Thoracic aorta (tissue), 2 donors: ENCODE measurements around the gene GBP3. TPM values are rescaled to one million over a fixed set of nuclear protein-coding genes. Genes with fewer than 3 reads are reported as not detected.
A peak's percentile ranks its signal among the peaks of the same experiment; 100 is the strongest.
"Not testable (repeated sequence)": the region's sequence is repeated elsewhere in the genome, so short reads cannot be mapped to it uniquely, and the experiment has no call there.

ENCODE experiments used
- ATAC-seq: fragments of 150-250 bp; one replicate; pipeline ENCODE4 v1.8.0; 2017; ENCODE audit warnings: low read depth; ENCODE audit not compliant: insufficient number of reproducible peaks, low FRiP score
- DNase-seq: peaks from one replicate; pipeline ENCODE4 v3.0.0-alpha.2; 2020; ENCODE audit warnings: low spot score
- H3K27ac ChIP-seq, 2 donors: fragments of 200-600 bp; sonication (generic); 1 replicate in 1 of 2; 2 replicates in 1 of 2; pipeline ENCODE4 v1.5.1; 2016; ENCODE audit warnings: mild to moderate bottlenecking in 2 of 2, moderate library complexity in 2 of 2
- H3K27me3 ChIP-seq: fragments of 200-600 bp; sonication (generic); replicated peaks from 2 replicates; pipeline ENCODE4 v1.6.0; 2016; ENCODE audit warnings: mild to moderate bottlenecking; ENCODE audit not compliant: insufficient read depth
- H3K36me3 ChIP-seq: fragments of 200-600 bp; sonication (generic); one replicate; pipeline ENCODE4 v1.5.1; 2016
- H3K4me1 ChIP-seq, 2 donors: fragments of 200-600 bp; sonication (generic); 1 replicate in 1 of 2; 2 replicates in 1 of 2; pipeline versions ENCODE4 v1.5.1 to v1.6.0; 2016; ENCODE audit warnings: low read depth in 2 of 2, mild to moderate bottlenecking in 1 of 2; ENCODE audit not compliant: control insufficient read depth in 1 of 2
- H3K4me3 ChIP-seq: fragments of 200-600 bp; sonication (generic); 2 replicates; pipeline ENCODE4 v1.5.1; 2016; ENCODE audit warnings: mild to moderate bottlenecking
- H3K9me3 ChIP-seq: fragments of 200-600 bp; sonication (generic); 2 replicates; pipeline ENCODE4 v1.5.1; 2016
- total RNA-seq, 2 donors: library from RNA; depleted of rRNA; stranded (reverse); fragments of >200 nt; gene quantifications; one replicate each; pipeline versions ENCODE4 v1.1.0 to v1.2.3, GENCODE V29; 2016
- TF ChIP-seq, protein P1 (sequence below): fragments of 200-600 bp; sonication (generic); IDR thresholded peaks from one replicate; pipeline ENCODE4 v1.5.1; 2019; ENCODE audit warnings: antibody characterized with exemption

The GBP3 gene
- total RNA-seq, 2 donors from 2014 or later: 44.7 to 51.9 TPM

- no peak for ATAC-seq
- peaks cover 17% of the 10 kb centered on the region for H3K36me3 ChIP-seq
Observed at GRCh38 chr1:89051300-89051954, 28.8 kb upstream of the GBP3 start.

GRCh38 chr1:89050649-89051033, 28.0 kb upstream of the GBP3 start:
- peaks cover 13% of the 10 kb centered on the region for H3K36me3 ChIP-seq
- ATAC-seq (no peak), DNase-seq (no peak)
- H3K27ac ChIP-seq: no peak overlapping the region
- no peak overlapping the region for H3K4me3 ChIP-seq
- no peaks in the 10 kb centered on the region for H3K9me3 ChIP-seq
- TF ChIP-seq, protein P1, sequence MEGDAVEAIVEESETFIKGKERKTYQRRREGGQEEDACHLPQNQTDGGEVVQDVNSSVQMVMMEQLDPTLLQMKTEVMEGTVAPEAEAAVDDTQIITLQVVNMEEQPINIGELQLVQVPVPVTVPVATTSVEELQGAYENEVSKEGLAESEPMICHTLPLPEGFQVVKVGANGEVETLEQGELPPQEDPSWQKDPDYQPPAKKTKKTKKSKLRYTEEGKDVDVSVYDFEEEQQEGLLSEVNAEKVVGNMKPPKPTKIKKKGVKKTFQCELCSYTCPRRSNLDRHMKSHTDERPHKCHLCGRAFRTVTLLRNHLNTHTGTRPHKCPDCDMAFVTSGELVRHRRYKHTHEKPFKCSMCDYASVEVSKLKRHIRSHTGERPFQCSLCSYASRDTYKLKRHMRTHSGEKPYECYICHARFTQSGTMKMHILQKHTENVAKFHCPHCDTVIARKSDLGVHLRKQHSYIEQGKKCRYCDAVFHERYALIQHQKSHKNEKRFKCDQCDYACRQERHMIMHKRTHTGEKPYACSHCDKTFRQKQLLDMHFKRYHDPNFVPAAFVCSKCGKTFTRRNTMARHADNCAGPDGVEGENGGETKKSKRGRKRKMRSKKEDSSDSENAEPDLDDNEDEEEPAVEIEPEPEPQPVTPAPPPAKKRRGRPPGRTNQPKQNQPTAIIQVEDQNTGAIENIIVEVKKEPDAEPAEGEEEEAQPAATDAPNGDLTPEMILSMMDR: no peak
- H3K27me3 ChIP-seq: no peaks in the 10 kb centered on the region
- H3K4me1 ChIP-seq: peaks cover 0 to 9% of the 10 kb centered on the region in 2 donors

More at GRCh38 chr1:89051300-89051954, 28.8 kb upstream of the GBP3 start:
- TF ChIP-seq, protein P1: no peak
- Histone ChIP-seq H3K9me3 (no peaks in the 10 kb centered on the region), H3K27ac (no peak overlapping the region), H3K4me1 (peaks cover 0 to 9% of the 10 kb centered on the region in 2 donors), H3K4me3 (no peak overlapping the region), H3K27me3 (no peaks in the 10 kb centered on the region)
- no peak for DNase-seq

DNA sequence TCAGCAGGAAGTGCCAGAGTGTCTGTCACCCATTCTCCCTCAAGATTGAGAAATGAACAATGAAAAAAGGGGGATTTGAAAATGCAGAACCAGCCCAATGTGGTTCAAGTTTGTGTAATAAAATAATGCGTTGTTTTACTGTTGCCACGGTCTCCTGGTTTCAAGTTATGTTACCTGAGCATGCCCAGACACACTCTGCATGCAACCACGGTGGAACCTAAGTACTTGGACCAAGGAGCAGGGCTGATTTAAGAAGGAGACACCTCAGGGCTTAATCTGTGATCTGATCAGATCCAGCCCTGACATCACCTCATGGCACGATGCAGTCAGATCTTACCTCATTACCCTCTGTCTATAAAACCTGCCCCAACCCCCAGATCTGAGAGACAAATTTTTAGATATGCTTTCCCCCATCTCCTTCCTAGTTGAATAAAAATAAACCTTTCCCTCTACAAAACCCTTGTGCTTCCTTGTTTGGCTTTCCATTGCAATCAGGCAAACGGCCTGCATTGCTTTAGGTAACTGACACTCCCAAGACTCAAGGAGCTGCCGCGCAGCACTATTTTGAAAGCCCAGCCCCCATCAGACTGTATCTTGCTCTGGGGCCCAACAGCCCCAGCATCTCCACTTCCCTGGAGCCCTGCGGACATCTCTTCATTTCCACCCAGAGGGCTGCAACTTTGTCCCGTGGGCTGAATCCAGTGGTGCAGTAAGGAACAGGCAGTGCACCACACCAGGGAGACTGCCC, 27.4 kb upstream of the GBP3 start:
- H3K27ac ChIP-seq, H3K4me3 ChIP-seq, ATAC-seq, H3K4me1 ChIP-seq, DNase-seq, H3K9me3 ChIP-seq, H3K27me3 ChIP-seq: not testable (repeated sequence)
- peaks cover 13% of the 10 kb centered on the region for H3K36me3 ChIP-seq

GRCh38 chr1:89049187-89049586, 26.5 kb upstream of the GBP3 start:
- H3K4me1 ChIP-seq, ATAC-seq, H3K27me3 ChIP-seq, H3K27ac ChIP-seq, DNase-seq, H3K4me3 ChIP-seq, H3K9me3 ChIP-seq: not testable (repeated sequence)
- peaks cover 11% of the 10 kb centered on the region for H3K36me3 ChIP-seq

DNA sequence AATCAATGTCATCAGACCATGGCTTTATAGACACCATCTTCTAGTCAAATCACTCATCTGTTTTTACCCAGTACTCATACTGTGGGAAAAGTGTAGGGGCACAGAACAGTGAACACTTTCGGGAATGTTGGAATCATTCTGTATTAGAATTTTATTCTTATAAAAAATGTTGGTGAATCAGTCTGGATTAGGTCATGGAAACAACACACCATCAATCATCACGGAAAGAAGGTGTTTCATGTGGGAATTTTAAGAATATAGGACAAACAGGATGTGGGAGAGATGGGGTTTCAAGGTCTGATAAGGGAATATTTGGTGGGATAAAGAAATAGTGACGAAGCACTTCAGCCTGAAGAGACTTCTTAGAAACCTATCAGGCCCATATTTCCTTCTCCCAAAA, 25.1 kb upstream of the GBP3 start:
- Histone ChIP-seq H3K4me3 (no peak overlapping the region), H3K4me1 (peaks cover 0 to 9% of the 10 kb centered on the region in 2 donors), H3K36me3 (peaks cover 3% of the 10 kb centered on the region), H3K27ac (peak overlapping the region; percentile 68 to 76), H3K27me3 (no peaks in the 10 kb centered on the region), H3K9me3 (no peaks in the 10 kb centered on the region)
- peak; percentile 74 for ATAC-seq
- TF ChIP-seq, protein P1: no peak
- no peak for DNase-seq

GRCh38 chr1:89046318-89047183, 23.9 kb upstream of the GBP3 start:
- Histone ChIP-seq H3K4me1 (peaks cover 8 to 13% of the 10 kb centered on the region in 2 donors), H3K27ac (peak overlapping the region in 1 of 2 donors; percentile 76)
- not testable (repeated sequence) for DNase-seq, H3K9me3 ChIP-seq, H3K4me3 ChIP-seq, H3K36me3 ChIP-seq, ATAC-seq, H3K27me3 ChIP-seq
